PFSK-1 (cell line): ENCODE results near the gene CEP170.

Experiments used
- POLR2AphosphoS5 ChIP-seq: IDR thresholded peaks from 2 replicates; pipeline ENCODE4 v1.6.1; 2012; ENCODE audit warnings: low read depth, mild to moderate bottlenecking, control low read depth, low read length, moderate library complexity
- TAF1 ChIP-seq: IDR thresholded peaks from 2 replicates; pipeline ENCODE4 v1.6.1; 2012; ENCODE audit warnings: low read length, control low read depth, borderline replicate concordance; ENCODE audit not compliant: insufficient read depth

- TF ChIP-seq TAF1 (no peak), POLR2AphosphoS5 (no peak)
These were observed 37.0 kb downstream of the CEP170 start for GRCh38 chr1:243218059-243218458.
